ENCODE results near the gene PSMB2. TPM values are rescaled to one million over a fixed set of nuclear protein-coding genes. Genes with fewer than 3 reads are reported as not detected.

The PSMB2 gene
- total and polyA plus RNA-seq, 10 of the 15 experiments (the other 5 are each of a cell fraction or from before 2014, with no cell fraction given): 71.7 to 299 (median 145) TPM

DNA sequence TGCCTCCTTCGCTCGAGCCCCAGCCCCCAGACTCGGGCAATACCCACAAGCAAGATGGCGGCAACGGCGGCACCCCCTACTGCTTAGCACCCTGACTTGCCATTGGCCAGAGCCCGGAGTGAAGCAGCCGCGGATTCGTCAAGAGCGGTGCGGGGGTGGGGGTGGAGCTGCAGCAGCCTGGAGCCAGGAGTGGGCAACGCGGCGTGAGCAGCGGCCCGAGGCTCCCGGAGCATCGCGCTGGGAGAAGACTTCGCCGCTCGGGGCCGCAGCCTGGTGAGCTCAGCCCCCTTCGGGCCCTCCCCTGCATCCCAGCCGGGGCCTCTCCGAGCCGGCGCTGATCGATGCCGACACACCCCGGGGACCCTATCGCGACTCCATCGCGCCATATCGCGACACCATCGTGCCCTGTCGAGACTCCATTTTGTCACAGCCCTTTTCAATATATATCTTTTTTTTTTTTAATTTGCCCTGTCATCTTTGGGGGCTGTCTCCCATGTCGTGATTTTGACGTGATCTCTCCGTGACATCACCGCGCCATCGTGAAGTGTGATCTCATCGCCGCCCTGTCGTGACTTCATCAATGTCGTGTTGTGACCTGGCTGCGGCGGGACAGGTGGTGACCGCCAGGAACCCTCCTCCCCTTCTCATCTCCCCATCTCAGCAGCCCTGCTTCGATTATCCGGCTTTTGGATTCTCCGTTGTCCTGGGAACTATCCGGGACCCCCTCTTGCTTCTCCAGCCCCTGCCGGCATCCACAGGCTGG is 83.5 kb downstream of the PSMB2 start, which contains the start of gene NCDN (continued):
- TF ChIP-seq SUPT20H (IDR thresholded peaks at IDR 0.05; ENCODE audit: borderline replicate concordance, control insufficient read depth, low read depth, low read length) (no peak), DPF2 (IDR thresholded peaks at IDR 0.05) (no peak), NR2F1 (conservative IDR thresholded peaks at IDR 0.05) (no peak; the same call in 1 of the 2 replicates), LARP7 (IDR thresholded peaks at IDR 0.05) (peak; percentile 50), FOS (IDR thresholded peaks at IDR 0.05; ENCODE audit: borderline replicate concordance, extremely low read depth, insufficient read length) (peak; percentile 79), ZBTB33 (IDR thresholded peaks at IDR 0.05) (no peak), ZZZ3 (IDR thresholded peaks at IDR 0.05; ENCODE audit: control insufficient read depth, insufficient read length, low read depth) (no peak), BMI1 (IDR thresholded peaks at IDR 0.05; ENCODE audit: borderline replicate concordance) (no peak), RELA (IDR thresholded peaks at IDR 0.05; ENCODE audit: borderline replicate concordance, partially characterized antibody) (peak; percentile 63), POU2F2 (IDR thresholded peaks at IDR 0.05; ENCODE audit: borderline replicate concordance, low read depth, low read length) (peak; percentile 29; the same call in 1 of the 3 replicates), BRCA1 (IDR thresholded peaks at IDR 0.05; ENCODE audit: low read depth, low read length) (no peak), FOXK2 (IDR thresholded peaks at IDR 0.05) (no peak), HDGF (IDR thresholded peaks at IDR 0.05) (no peak), CREM (IDR thresholded peaks at IDR 0.05; ENCODE audit: low read depth) (peak; percentile 75), NFXL1 (IDR thresholded peaks at IDR 0.05; ENCODE audit: borderline replicate concordance) (no peak)
- TF ChIP-seq, protein P1, sequence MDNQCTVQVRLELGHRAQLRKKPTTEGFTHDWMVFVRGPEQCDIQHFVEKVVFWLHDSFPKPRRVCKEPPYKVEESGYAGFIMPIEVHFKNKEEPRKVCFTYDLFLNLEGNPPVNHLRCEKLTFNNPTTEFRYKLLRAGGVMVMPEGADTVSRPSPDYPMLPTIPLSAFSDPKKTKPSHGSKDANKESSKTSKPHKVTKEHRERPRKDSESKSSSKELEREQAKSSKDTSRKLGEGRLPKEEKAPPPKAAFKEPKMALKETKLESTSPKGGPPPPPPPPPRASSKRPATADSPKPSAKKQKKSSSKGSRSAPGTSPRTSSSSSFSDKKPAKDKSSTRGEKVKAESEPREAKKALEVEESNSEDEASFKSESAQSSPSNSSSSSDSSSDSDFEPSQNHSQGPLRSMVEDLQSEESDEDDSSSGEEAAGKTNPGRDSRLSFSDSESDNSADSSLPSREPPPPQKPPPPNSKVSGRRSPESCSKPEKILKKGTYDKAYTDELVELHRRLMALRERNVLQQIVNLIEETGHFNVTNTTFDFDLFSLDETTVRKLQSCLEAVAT (IDR thresholded peaks at IDR 0.05): peak; percentile 67; the same call in 1 of the 2 replicates
- TF ChIP-seq, protein P2, sequence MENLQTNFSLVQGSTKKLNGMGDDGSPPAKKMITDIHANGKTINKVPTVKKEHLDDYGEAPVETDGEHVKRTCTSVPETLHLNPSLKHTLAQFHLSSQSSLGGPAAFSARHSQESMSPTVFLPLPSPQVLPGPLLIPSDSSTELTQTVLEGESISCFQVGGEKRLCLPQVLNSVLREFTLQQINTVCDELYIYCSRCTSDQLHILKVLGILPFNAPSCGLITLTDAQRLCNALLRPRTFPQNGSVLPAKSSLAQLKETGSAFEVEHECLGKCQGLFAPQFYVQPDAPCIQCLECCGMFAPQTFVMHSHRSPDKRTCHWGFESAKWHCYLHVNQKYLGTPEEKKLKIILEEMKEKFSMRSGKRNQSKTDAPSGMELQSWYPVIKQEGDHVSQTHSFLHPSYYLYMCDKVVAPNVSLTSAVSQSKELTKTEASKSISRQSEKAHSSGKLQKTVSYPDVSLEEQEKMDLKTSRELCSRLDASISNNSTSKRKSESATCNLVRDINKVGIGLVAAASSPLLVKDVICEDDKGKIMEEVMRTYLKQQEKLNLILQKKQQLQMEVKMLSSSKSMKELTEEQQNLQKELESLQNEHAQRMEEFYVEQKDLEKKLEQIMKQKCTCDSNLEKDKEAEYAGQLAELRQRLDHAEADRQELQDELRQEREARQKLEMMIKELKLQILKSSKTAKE (IDR thresholded peaks at IDR 0.05; ENCODE audit: low read depth, poor library complexity, severe bottlenecking): no peak
- TF ChIP-seq, protein P3, sequence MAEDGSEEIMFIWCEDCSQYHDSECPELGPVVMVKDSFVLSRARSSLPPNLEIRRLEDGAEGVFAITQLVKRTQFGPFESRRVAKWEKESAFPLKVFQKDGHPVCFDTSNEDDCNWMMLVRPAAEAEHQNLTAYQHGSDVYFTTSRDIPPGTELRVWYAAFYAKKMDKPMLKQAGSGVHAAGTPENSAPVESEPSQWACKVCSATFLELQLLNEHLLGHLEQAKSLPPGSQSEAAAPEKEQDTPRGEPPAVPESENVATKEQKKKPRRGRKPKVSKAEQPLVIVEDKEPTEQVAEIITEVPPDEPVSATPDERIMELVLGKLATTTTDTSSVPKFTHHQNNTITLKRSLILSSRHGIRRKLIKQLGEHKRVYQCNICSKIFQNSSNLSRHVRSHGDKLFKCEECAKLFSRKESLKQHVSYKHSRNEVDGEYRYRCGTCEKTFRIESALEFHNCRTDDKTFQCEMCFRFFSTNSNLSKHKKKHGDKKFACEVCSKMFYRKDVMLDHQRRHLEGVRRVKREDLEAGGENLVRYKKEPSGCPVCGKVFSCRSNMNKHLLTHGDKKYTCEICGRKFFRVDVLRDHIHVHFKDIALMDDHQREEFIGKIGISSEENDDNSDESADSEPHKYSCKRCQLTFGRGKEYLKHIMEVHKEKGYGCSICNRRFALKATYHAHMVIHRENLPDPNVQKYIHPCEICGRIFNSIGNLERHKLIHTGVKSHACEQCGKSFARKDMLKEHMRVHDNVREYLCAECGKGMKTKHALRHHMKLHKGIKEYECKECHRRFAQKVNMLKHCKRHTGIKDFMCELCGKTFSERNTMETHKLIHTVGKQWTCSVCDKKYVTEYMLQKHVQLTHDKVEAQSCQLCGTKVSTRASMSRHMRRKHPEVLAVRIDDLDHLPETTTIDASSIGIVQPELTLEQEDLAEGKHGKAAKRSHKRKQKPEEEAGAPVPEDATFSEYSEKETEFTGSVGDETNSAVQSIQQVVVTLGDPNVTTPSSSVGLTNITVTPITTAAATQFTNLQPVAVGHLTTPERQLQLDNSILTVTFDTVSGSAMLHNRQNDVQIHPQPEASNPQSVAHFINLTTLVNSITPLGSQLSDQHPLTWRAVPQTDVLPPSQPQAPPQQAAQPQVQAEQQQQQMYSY (CRISPR knock-in tag; IDR thresholded peaks at IDR 0.05): no peak
